Upper lobe of left lung (tissue), 6 donors: Measurements from ENCODE around the gene LIN37. TPM values are rescaled to one million over a fixed set of nuclear protein-coding genes. Genes with fewer than 3 reads are reported as not detected.

Experiments
- ATAC-seq, 2 donors: fragments of 200-7000 bp; cut with Tn5 transposase; one replicate each; pipeline ENCODE4 v1.9.1; 2022; ENCODE audit warnings: mild to moderate bottlenecking in 2 of 2, moderate library complexity in 2 of 2; ENCODE audit not compliant: low FRiP score in 2 of 2
- DNase-seq, 2 donors: peaks; one replicate each; pipeline ENCODE4 v3.0.0-alpha.2; 2019 to 2020
- H3K27ac ChIP-seq, 4 donors: fragments of 200-600 bp; sonication (generic); one replicate each; pipeline ENCODE4 v1.5.1; 2016 to 2019
- H3K27me3 ChIP-seq, 4 donors: fragments of 200-600 bp; sonication (generic); one replicate each; pipeline ENCODE4 v1.5.1; 2017 to 2019
- H3K36me3 ChIP-seq, 4 donors: fragments of 200-600 bp; sonication (generic); one replicate each; pipeline ENCODE4 v1.5.1; 2016 to 2019
- H3K4me1 ChIP-seq, 4 donors: fragments of 200-600 bp; sonication (generic); one replicate each; pipeline ENCODE4 v1.5.1; 2018 to 2019
- H3K4me3 ChIP-seq, 4 donors: fragments of 200-600 bp; sonication (generic); one replicate each; pipeline ENCODE4 v1.5.1; 2017 to 2019; ENCODE audit warnings: mild to moderate bottlenecking in 2 of 4, moderate library complexity in 1 of 4
- H3K9me3 ChIP-seq, 4 donors: fragments of 200-600 bp; sonication (generic); one replicate each; pipeline ENCODE4 v1.5.1; 2018 to 2019
- CTCF ChIP-seq, 6 experiments: fragments of 450-650 bp in 4 of 6; fragments of 200-600 bp in 2 of 6; sonication (generic) in 2 of 6; IDR thresholded peaks; one replicate each; pipeline ENCODE4 v1.5.1; 2016 to 2019; ENCODE audit warnings: antibody characterized with exemption in 6 of 6
- EP300 ChIP-seq, 4 donors: sonication (generic); formaldehyde crosslinking; IDR thresholded peaks; one replicate each; pipeline ENCODE4 v1.5.1; 2017; ENCODE audit warnings: antibody characterized with exemption in 4 of 4, control low read depth in 2 of 4
- POLR2A ChIP-seq, 4 donors: fragments of 450-650 bp; IDR thresholded peaks; one replicate each; pipeline ENCODE4 v1.5.1; 2016 to 2017; ENCODE audit warnings: antibody characterized with exemption in 4 of 4, mild to moderate bottlenecking in 2 of 4
- POLR2AphosphoS5 ChIP-seq, 2 donors: sonication (generic); formaldehyde crosslinking; IDR thresholded peaks; one replicate each; pipeline ENCODE4 v1.5.1; 2017; ENCODE audit warnings: antibody characterized with exemption in 2 of 2
- WGBS, 2 donors: methylation state at CpG; one replicate each; pipeline ENCODE4 v1.1.5; 2017 to 2018; 5-methylcytosine and 5-hydroxymethylcytosine counted together
- total RNA-seq, 6 donors: library from RNA; depleted of rRNA in 4 of 6; stranded (reverse); fragments of >200 nt in 4 of 6; gene quantifications; one replicate each; pipeline versions ENCODE4 v1.1.0 to v1.2.1, GENCODE V29; 2016 to 2021
- donor health status: DM: no; HTN: no; CAD: no; lungs with moderate emphysema.
- donor health status: DM: no; HTN: yes; CAD: no; lungs with severe emphysema.

The LIN37 gene
- total RNA-seq, 6 donors from 2014 or later, result 4.0 to 16.9 (median 10.9) TPM

DNA sequence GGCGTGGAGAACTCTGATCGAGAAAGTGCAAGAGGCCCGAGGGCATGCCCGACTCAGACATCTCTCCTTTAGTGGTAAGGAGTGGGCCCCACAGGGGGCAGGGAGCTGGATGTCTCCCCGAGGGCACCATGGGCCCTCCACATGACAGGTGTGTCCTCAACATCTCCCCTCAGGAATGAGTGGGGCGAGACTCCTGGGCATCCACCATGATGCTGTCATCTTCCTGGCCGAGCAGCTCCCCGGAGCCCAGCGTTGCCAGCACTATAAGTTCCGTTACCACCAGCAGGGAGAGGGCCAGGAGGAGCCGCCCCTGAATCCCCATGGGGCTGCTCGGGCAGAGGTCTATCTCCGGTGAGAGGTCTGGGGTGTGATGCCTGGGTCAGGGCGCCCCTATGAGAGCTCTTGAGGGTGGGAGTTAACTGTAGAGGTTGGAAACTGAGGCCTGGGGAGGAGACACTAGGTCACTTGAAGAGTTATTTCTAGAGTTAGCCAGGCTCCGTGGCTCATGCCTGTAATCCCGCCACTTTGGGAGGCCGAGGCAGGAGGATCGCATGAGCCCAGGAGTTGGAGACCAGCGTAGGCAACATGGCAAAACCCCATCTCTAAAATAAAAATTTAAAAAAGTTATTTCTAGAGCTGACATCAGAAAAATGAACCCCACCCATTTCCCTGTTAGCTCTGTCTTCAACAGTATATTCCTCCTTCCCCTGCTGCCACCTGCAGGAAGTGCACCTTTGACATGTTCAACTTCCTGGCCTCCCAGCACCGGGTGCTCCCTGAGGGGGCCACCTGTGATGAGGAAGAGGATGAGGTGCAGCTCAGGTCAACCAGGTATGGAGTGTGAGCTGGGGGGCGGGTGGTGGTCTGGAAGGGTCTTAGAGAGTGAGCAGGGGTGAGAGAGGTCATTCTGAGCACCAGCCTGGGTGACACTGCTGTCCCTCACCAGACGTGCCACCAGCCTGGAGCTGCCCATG lies 11.2 kb upstream of the LIN37 start:
- H3K4me1 ChIP-seq, result peaks cover 12 to 28% (median 20%) of the 10 kb centered on the region in 4 donors
- no peak for ATAC-seq
- no peak overlapping the region for H3K4me3 ChIP-seq
- H3K27ac ChIP-seq, result no peak overlapping the region
- no peak for TF ChIP-seq EP300 (IDR thresholded peaks at IDR 0.05)
- TF ChIP-seq CTCF (IDR thresholded peaks at IDR 0.05), result no peak
- no peak for DNase-seq
- no peaks in the 10 kb centered on the region for H3K27me3 ChIP-seq
- H3K9me3 ChIP-seq, result no peaks in the 10 kb centered on the region
- WGBS, 2 donors, result 86 to 91% methylated on average over 16 to 22 of the region's 22 CpGs
- peaks cover 13 to 70% (median 58%) of the 10 kb centered on the region in 4 donors for H3K36me3 ChIP-seq

GRCh38 chr19:35738021-35738886 lies 10.1 kb upstream of the LIN37 start:
- Histone ChIP-seq H3K4me3 (no peak overlapping the region), H3K9me3 (no peaks in the 10 kb centered on the region), H3K27ac (peak overlapping the region in 1 of 4 donors; percentile 8), H3K36me3 (peaks cover 10 to 59% (median 47%) of the 10 kb centered on the region in 4 donors), H3K27me3 (no peaks in the 10 kb centered on the region), H3K4me1 (peaks cover 12 to 33% (median 24%) of the 10 kb centered on the region in 4 donors)
- WGBS, 2 donors, result 92 to 94% methylated on average over 28 to 37 of the region's 37 CpGs
- ATAC-seq, result no peak
- peak in 1 of 2 donors; percentile 77 for DNase-seq
- TF ChIP-seq CTCF (IDR thresholded peaks at IDR 0.05) (no peak), EP300 (IDR thresholded peaks at IDR 0.05) (no peak), POLR2A (IDR thresholded peaks at IDR 0.05) (no peak), POLR2AphosphoS5 (IDR thresholded peaks at IDR 0.05) (no peak)

DNA sequence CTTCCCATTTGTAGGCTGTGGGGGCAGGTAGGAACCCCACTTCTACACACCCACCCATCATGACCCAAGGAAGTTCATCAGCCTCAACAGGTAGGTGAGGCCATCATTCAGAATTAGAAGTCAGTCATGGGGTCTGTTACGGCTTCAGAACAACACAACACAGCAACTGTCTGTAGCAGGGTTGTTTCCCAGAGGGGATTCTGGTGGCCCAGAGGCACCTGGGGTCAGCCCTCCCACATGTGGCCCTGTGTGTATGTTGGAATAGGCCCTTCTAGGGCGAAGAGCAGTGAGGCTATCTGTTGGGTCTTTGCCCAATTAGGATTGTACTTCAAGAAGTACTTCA lies 9.5 kb upstream of the LIN37 start:
- ATAC-seq (no peak), DNase-seq (no peak)
- Histone ChIP-seq H3K27ac (peak overlapping the region in 2 of 4 donors; percentile 8 to 89), H3K4me1 (peaks cover 13 to 39% (median 27%) of the 10 kb centered on the region in 4 donors), H3K36me3 (peaks cover 10 to 54% (median 43%) of the 10 kb centered on the region in 4 donors), H3K9me3 (no peaks in the 10 kb centered on the region), H3K27me3 (no peaks in the 10 kb centered on the region), H3K4me3 (no peak overlapping the region)
- no peak for TF ChIP-seq POLR2AphosphoS5 (IDR thresholded peaks at IDR 0.05)
- no peak for TF ChIP-seq POLR2A (IDR thresholded peaks at IDR 0.05)
- no peak for TF ChIP-seq EP300 (IDR thresholded peaks at IDR 0.05)
- TF ChIP-seq CTCF (IDR thresholded peaks at IDR 0.05), result no peak
- WGBS, 2 donors, result 78 to 79% methylated on average over 2 of the region's 2 CpGs

DNA sequence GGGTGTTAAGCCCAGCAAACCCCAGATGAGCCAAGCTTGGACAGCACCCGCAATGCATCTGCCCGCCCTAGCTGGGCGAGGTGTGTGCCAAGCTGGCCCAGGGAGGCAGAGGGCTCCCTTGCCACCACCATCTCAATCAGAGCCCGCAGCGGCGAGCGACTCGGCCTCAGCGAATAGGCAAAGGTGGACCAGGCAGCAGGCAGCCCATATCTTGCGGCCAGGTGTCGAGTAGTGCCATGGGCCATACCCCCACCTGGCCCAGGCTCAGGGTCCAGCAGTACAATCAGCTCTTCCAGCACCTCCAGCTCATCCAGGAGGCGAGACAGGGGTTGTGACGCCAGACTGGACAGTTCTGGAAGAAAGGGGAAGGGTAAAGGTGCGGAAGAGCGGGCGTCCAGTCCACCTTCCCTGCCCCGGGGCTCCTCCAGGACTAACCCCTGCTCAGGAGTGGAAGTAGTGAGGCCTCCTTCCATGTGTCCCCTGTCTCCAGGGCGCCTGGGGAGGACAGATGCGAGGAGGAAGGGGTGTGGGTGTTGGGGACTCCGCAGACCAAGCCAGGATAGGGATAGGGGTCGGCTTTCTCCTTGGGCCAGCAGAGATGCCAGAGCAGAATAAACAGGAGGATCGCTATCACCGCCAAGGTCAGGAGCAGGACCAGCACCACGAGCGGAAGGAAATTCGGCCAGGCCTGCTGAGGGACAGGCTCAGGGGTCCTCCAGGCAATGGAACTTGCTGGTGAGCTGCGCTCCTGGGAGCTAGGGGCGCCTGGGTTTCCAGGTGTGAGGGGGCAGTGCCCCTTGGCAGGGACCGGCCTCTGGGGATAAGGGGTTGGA lies 8.9 kb upstream of the LIN37 start:
- TF ChIP-seq EP300 (IDR thresholded peaks at IDR 0.05) (no peak), POLR2A (IDR thresholded peaks at IDR 0.05) (no peak)
- H3K9me3 ChIP-seq, result no peaks in the 10 kb centered on the region
- H3K27me3 ChIP-seq, result no peaks in the 10 kb centered on the region
- peak overlapping the region; percentile 77 to 89 (median 84) for H3K27ac ChIP-seq
- H3K36me3 ChIP-seq, result peaks cover 10 to 49% (median 37%) of the 10 kb centered on the region in 4 donors
- 75 to 84% methylated on average over 17 to 29 of the region's 29 CpGs for WGBS, 2 donors
- H3K4me1 ChIP-seq, result peaks cover 20 to 46% (median 33%) of the 10 kb centered on the region in 4 donors
- H3K4me3 ChIP-seq, result peak overlapping the region in 3 of 4 donors; percentile 68 to 77 (median 70)
- peak in 1 of 2 donors; percentile 84 for DNase-seq
- ATAC-seq, result no peak
